GM19238 (cell line): ENCODE data around the gene SMYD1.
A peak's percentile ranks its signal among the peaks of the same experiment; 100 is the strongest.

Experiments used
- DNase-seq: peaks from one replicate; pipeline ENCODE4 v3.0.0; 2011; ENCODE audit warnings: low spot score; ENCODE audit not compliant: insufficient read length

The SMYD1 gene

GRCh38 chr2:88055371-88056128, 12.1 kb upstream of the SMYD1 start, which contains the start of gene KRCC1:
Gene KRCC1 (minus strand): TSS chr2:88055783. CDS start chr2:88028563, 27,220 bp downstream.
- DNase-seq, result peak; percentile 88

GRCh38 chr2:88057437-88057844, 10.2 kb upstream of the SMYD1 start:
- no peak for DNase-seq

GRCh38 chr2:88058191-88058590, 9.4 kb upstream of the SMYD1 start:
- no peak for DNase-seq

- DNase-seq, result peak; percentile 39
Observed at GRCh38 chr2:88059979-88060906, 7.4 kb upstream of the SMYD1 start.

GRCh38 chr2:88060907-88061275, 6.7 kb upstream of the SMYD1 start:
- no peak for DNase-seq

GRCh38 chr2:88061295-88061694, 6.3 kb upstream of the SMYD1 start:
- DNase-seq, result no peak

- DNase-seq, result no peak
Observed at GRCh38 chr2:88066543-88066942, 1.1 kb upstream of the SMYD1 start.

GRCh38 chr2:88067189-88067588, 436 bp upstream of the SMYD1 start:
- DNase-seq, result no peak

- no peak for DNase-seq
Observed at GRCh38 chr2:88068044-88068443, 419 bp downstream of the SMYD1 start.

- DNase-seq, result no peak
Observed at GRCh38 chr2:88069117-88069516, 1.5 kb downstream of the SMYD1 start.

GRCh38 chr2:88070055-88070454, 2.4 kb downstream of the SMYD1 start:
- no peak for DNase-seq

- DNase-seq, result no peak
Observed at GRCh38 chr2:88071365-88071764, 3.7 kb downstream of the SMYD1 start.

- no peak for DNase-seq
Observed at GRCh38 chr2:88074150-88074549, 6.5 kb downstream of the SMYD1 start.

GRCh38 chr2:88074854-88075292, 7.2 kb downstream of the SMYD1 start:
- DNase-seq, result no peak

GRCh38 chr2:88077080-88077479, 9.5 kb downstream of the SMYD1 start:
- DNase-seq, result no peak

GRCh38 chr2:88078643-88079172, 11.1 kb downstream of the SMYD1 start:
- DNase-seq, result no peak

- DNase-seq, result no peak
Observed at GRCh38 chr2:88080545-88080944, 12.9 kb downstream of the SMYD1 start.

GRCh38 chr2:88081924-88082608, 14.4 kb downstream of the SMYD1 start:
- no peak for DNase-seq

GRCh38 chr2:88082781-88083180, 15.2 kb downstream of the SMYD1 start:
- DNase-seq, result no peak

GRCh38 chr2:88085099-88085498, 17.5 kb downstream of the SMYD1 start:
- no peak for DNase-seq

- DNase-seq, result no peak
Observed at GRCh38 chr2:88085602-88086001, 18.0 kb downstream of the SMYD1 start.
